Lower leg skin (tissue), 3 donors: Measurements from ENCODE around the gene APOBEC3C.

Experiments
- CTCF ChIP-seq, 3 donors: fragments of 450-650 bp; IDR thresholded peaks; one replicate each; pipeline ENCODE4 v1.5.1; 2016; ENCODE audit warnings: antibody characterized with exemption in 3 of 3, mild to moderate bottlenecking in 3 of 3, moderate library complexity in 2 of 3
- POLR2A ChIP-seq, 2 donors: fragments of 450-650 bp; IDR thresholded peaks; one replicate each; pipeline ENCODE4 v1.6.1; 2016 to 2017; ENCODE audit warnings: antibody characterized with exemption in 2 of 2, mild to moderate bottlenecking in 1 of 2, moderate library complexity in 1 of 2

GRCh38 chr22:38966942-38967341 is 47.1 kb upstream of the APOBEC3C start:
- TF ChIP-seq CTCF (IDR thresholded peaks at IDR 0.05) = no peak
- TF ChIP-seq POLR2A (IDR thresholded peaks at IDR 0.05) = no peak
